ENCODE measurements around the gene DGLUCY.

Gene DGLUCY

GRCh38 chr14:91269076-91269991, 155.5 kb downstream of the DGLUCY start:
- DNase-seq (ENCODE audit: low read depth), result no peak
- no peak for TF ChIP-seq CTCF (IDR thresholded peaks at IDR 0.05; ENCODE audit: low read depth, low read length, missing control alignments)
- H3K4me3 ChIP-seq (ENCODE audit: low read depth, low read length), result no peak overlapping the region
- in situ Hi-C loops (cut with HindIII; ENCODE audit: low sequenced_read_pairs), result no loop called here

- no peak for DNase-seq (ENCODE audit: low read depth)
Measured at GRCh38 chr14:91270188-91270587, 156.3 kb downstream of the DGLUCY start.

GRCh38 chr14:91270619-91271018, 156.7 kb downstream of the DGLUCY start:
- DNase-seq (ENCODE audit: low read depth), result no peak
- TF ChIP-seq CTCF (IDR thresholded peaks at IDR 0.05; ENCODE audit: low read depth, low read length, missing control alignments), result no peak
- in situ Hi-C loops (cut with HindIII; ENCODE audit: low sequenced_read_pairs), result no loop called here
- H3K4me3 ChIP-seq (ENCODE audit: low read depth, low read length), result no peak overlapping the region

More at GRCh38 chr14:91270188-91270587, 156.3 kb downstream of the DGLUCY start:
- in situ Hi-C loops (cut with HindIII; ENCODE audit: low sequenced_read_pairs), result no loop called here
- H3K4me3 ChIP-seq (ENCODE audit: low read depth, low read length), result no peak overlapping the region
- no peak for TF ChIP-seq CTCF (IDR thresholded peaks at IDR 0.05; ENCODE audit: low read depth, low read length, missing control alignments)

GRCh38 chr14:91271639-91272038, 157.8 kb downstream of the DGLUCY start:
- no peak for DNase-seq (ENCODE audit: low read depth)
- TF ChIP-seq CTCF (IDR thresholded peaks at IDR 0.05; ENCODE audit: low read depth, low read length, missing control alignments), result no peak
- H3K4me3 ChIP-seq (ENCODE audit: low read depth, low read length), result no peak overlapping the region
- in situ Hi-C loops (cut with HindIII; ENCODE audit: low sequenced_read_pairs), result no loop called here

GRCh38 chr14:91272341-91273272, 158.7 kb downstream of the DGLUCY start:
- DNase-seq (ENCODE audit: low read depth), result no peak
- TF ChIP-seq CTCF (IDR thresholded peaks at IDR 0.05; ENCODE audit: low read depth, low read length, missing control alignments), result no peak
- no peak overlapping the region for H3K4me3 ChIP-seq (ENCODE audit: low read depth, low read length)
- in situ Hi-C loops (cut with HindIII; ENCODE audit: low sequenced_read_pairs), result no loop called here

GRCh38 chr14:91273273-91273884, 159.5 kb downstream of the DGLUCY start:
- no peak overlapping the region for H3K4me3 ChIP-seq (ENCODE audit: low read depth, low read length)
- in situ Hi-C loops (cut with HindIII; ENCODE audit: low sequenced_read_pairs), result no loop called here
- no peak for TF ChIP-seq CTCF (IDR thresholded peaks at IDR 0.05; ENCODE audit: low read depth, low read length, missing control alignments)
- no peak for DNase-seq (ENCODE audit: low read depth)

All from astrocyte of the cerebellum (primary cell).